Spleen (tissue), 7 donors: ENCODE measurements around the gene SIPA1.
A peak's percentile ranks its signal among the peaks of the same experiment; 100 is the strongest.

Source experiments
- POLR2AphosphoS5 ChIP-seq, 3 donors: sonication (generic); formaldehyde crosslinking; IDR thresholded peaks; one replicate each; pipeline ENCODE4 v1.5.1; 2017; ENCODE audit warnings: antibody characterized with exemption in 3 of 3
- TF ChIP-seq, protein P1 (sequence below), 11 experiments: fragments of 200-600 bp in 7 of 11; fragments of 450-650 bp in 4 of 11; sonication (generic) in 4 of 11; IDR thresholded peaks in 8 of 11; conservative IDR thresholded peaks in 3 of 11; 1 replicate in 7 of 11; 2 replicates in 4 of 11; pipeline versions ENCODE4 v1.4.0 to v1.8.0; 2016 to 2021; ENCODE audit warnings: antibody characterized with exemption in 11 of 11, inconsistent platforms in 4 of 11, mild to moderate bottlenecking in 1 of 11
- donor health status: DM: no; HTN: no; CAD: no; lungs with moderate emphysema.
- donor health status: DM: no; HTN: no; CAD: no.
- donor health status: DM: no; HTN: no; CAD: no.

GRCh38 chr11:65634905-65635731, 2.8 kb upstream of the SIPA1 start:
- TF ChIP-seq POLR2AphosphoS5 (IDR thresholded peaks at IDR 0.05), result peak in 1 of 3 donors; percentile 48
- TF ChIP-seq, protein P1, sequence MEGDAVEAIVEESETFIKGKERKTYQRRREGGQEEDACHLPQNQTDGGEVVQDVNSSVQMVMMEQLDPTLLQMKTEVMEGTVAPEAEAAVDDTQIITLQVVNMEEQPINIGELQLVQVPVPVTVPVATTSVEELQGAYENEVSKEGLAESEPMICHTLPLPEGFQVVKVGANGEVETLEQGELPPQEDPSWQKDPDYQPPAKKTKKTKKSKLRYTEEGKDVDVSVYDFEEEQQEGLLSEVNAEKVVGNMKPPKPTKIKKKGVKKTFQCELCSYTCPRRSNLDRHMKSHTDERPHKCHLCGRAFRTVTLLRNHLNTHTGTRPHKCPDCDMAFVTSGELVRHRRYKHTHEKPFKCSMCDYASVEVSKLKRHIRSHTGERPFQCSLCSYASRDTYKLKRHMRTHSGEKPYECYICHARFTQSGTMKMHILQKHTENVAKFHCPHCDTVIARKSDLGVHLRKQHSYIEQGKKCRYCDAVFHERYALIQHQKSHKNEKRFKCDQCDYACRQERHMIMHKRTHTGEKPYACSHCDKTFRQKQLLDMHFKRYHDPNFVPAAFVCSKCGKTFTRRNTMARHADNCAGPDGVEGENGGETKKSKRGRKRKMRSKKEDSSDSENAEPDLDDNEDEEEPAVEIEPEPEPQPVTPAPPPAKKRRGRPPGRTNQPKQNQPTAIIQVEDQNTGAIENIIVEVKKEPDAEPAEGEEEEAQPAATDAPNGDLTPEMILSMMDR (IDR thresholded peaks at IDR 0.05 in 8 of 11, conservative IDR thresholded peaks at IDR 0.05 in 3 of 11), result no peak
